PFSK-1 (cell line): ENCODE measurements around the gene RFTN1.

Experiments
- POLR2AphosphoS5 ChIP-seq: IDR thresholded peaks from 2 replicates; pipeline ENCODE4 v1.6.1; 2012; ENCODE audit warnings: low read depth, mild to moderate bottlenecking, control low read depth, low read length, moderate library complexity
- REST ChIP-seq, 2 experiments: IDR thresholded peaks; 2 replicates each; pipeline versions ENCODE4 v1.6.1 to v1.8.0; 2011 to 2012; ENCODE audit warnings: low read depth in 2 of 2, low read length in 2 of 2, control low read depth in 1 of 2, inconsistent platforms in 1 of 2, mild to moderate bottlenecking in 1 of 2, moderate library complexity in 1 of 2; ENCODE audit not compliant: insufficient read depth in 1 of 2
- SIN3A ChIP-seq: IDR thresholded peaks from 2 replicates; pipeline ENCODE4 v1.6.1; 2012; ENCODE audit warnings: mild to moderate bottlenecking, low read length, moderate library complexity, borderline replicate concordance; ENCODE audit not compliant: insufficient read depth
- TAF1 ChIP-seq: IDR thresholded peaks from 2 replicates; pipeline ENCODE4 v1.6.1; 2012; ENCODE audit warnings: low read length, control low read depth, borderline replicate concordance; ENCODE audit not compliant: insufficient read depth

GRCh38 chr3:16379838-16380237, 133.7 kb downstream of the RFTN1 start:
- TF ChIP-seq TAF1 (no peak), POLR2AphosphoS5 (no peak), REST (IDR thresholded peaks at IDR 0.05; ENCODE audit: insufficient read depth in 1 of 2, low read depth in 2 of 2, low read length in 2 of 2) (no peak), SIN3A (no peak)
